T-helper 17 cell (primary cell): ENCODE measurements around the gene CAMK2N2. TPM values are rescaled to one million over a fixed set of nuclear protein-coding genes. Genes with fewer than 3 reads are reported as not detected.

ENCODE experiments used
- total RNA-seq, 4 donors: library from RNA in 2 of 4; stranded (reverse) in 2 of 4; gene quantifications; one replicate each; pipeline ENCODE4 v1.2.3 and lab custom pipeline; 2022 to 2026

The CAMK2N2 gene
- total RNA-seq, 2 donors from 2014 or later, result 0.20 to 0.31 TPM

Other genes with a start within 250 kb of the CAMK2N2 start
- gene ABCC5, start 243.7 kb downstream of the CAMK2N2 start, total RNA-seq, result 10 to 100 TPM; 17.5 to 17.6 TPM
- gene HTR3D, start 229.8 kb downstream of the CAMK2N2 start, total RNA-seq, result not detected
- not detected for gene HTR3C, start 208.5 kb downstream of the CAMK2N2 start, total RNA-seq
- gene HTR3E, start 164.5 kb downstream of the CAMK2N2 start, total RNA-seq, result not detected
- 10 to 100 TPM; 49.5 to 53.8 TPM for gene EIF2B5, start 126.2 kb downstream of the CAMK2N2 start, total RNA-seq
- 10 to 100 TPM; 31.5 to 42.9 TPM for gene DVL3, start 106.2 kb downstream of the CAMK2N2 start, total RNA-seq
- 100 to 1,000 TPM; 120 to 164 TPM for gene AP2M1, start 86.7 kb downstream of the CAMK2N2 start, total RNA-seq
- gene ABCF3, start 75.4 kb downstream of the CAMK2N2 start, total RNA-seq, result 100 to 1,000 TPM; 118 to 120 TPM
- gene VWA5B2, start 32.0 kb downstream of the CAMK2N2 start, total RNA-seq, result not detected
- 10 to 100 TPM; 17.6 to 24.1 TPM for gene ALG3, start 12.6 kb downstream of the CAMK2N2 start, total RNA-seq
- under 1 TPM; 0.45 to 0.65 TPM for gene EEF1AKMT4, start 11.9 kb downstream of the CAMK2N2 start, total RNA-seq
- gene ECE2, start 14.5 kb upstream of the CAMK2N2 start, total RNA-seq, result not detected
- 100 to 1,000 TPM; 149 to 171 TPM for gene PSMD2, start 37.7 kb upstream of the CAMK2N2 start, total RNA-seq
- 100 to 1,000 TPM; 226 to 236 TPM for gene EIF4G1, start 53.1 kb upstream of the CAMK2N2 start, total RNA-seq
- 10 to 100 TPM in 1 of 2 donors, 1 to 10 TPM in 1; 7.9 to 10.9 TPM for gene FAM131A, start 76.0 kb upstream of the CAMK2N2 start, total RNA-seq
- gene CLCN2, start 100.1 kb upstream of the CAMK2N2 start, total RNA-seq, result 1 to 10 TPM; 4.6 TPM
- gene POLR2H, start 100.2 kb upstream of the CAMK2N2 start, total RNA-seq, result 10 to 100 TPM; 28.6 to 38.3 TPM
- gene THPO, start 116.7 kb upstream of the CAMK2N2 start, total RNA-seq, result not detected
- not detected for gene CHRD, start 118.5 kb upstream of the CAMK2N2 start, total RNA-seq